Fibroblast of the aortic adventitia (primary cell): Measurements from ENCODE around the gene HAGH. TPM values are rescaled to one million over a fixed set of nuclear protein-coding genes. Genes with fewer than 3 reads are reported as not detected.

Experiments used
- DNase-seq: peaks from one replicate; pipeline ENCODE4 v3.0.0-alpha.2; 2010; ENCODE audit warnings: low read depth
- H3K4me3 ChIP-seq: 2 replicates; pipeline ENCODE4 v1.5.1; 2011; ENCODE audit warnings: low read depth, mild to moderate bottlenecking, control low read depth, low read length, moderate library complexity
- CTCF ChIP-seq: IDR thresholded peaks from 2 replicates; pipeline ENCODE4 v1.5.1; 2011; ENCODE audit warnings: mild to moderate bottlenecking, low read length, control low read depth, inconsistent platforms; ENCODE audit not compliant: insufficient read depth
- total RNA-seq: library from RNA; depleted of rRNA; stranded (reverse); fragments of >200 nt; gene quantifications from 2 replicates; pipeline ENCODE4 v1.2.3, GENCODE V29; 2012; ENCODE audit warnings: low replicate concordance

HAGH gene
- total RNA-seq, 1 donor = 21.9 TPM

DNA sequence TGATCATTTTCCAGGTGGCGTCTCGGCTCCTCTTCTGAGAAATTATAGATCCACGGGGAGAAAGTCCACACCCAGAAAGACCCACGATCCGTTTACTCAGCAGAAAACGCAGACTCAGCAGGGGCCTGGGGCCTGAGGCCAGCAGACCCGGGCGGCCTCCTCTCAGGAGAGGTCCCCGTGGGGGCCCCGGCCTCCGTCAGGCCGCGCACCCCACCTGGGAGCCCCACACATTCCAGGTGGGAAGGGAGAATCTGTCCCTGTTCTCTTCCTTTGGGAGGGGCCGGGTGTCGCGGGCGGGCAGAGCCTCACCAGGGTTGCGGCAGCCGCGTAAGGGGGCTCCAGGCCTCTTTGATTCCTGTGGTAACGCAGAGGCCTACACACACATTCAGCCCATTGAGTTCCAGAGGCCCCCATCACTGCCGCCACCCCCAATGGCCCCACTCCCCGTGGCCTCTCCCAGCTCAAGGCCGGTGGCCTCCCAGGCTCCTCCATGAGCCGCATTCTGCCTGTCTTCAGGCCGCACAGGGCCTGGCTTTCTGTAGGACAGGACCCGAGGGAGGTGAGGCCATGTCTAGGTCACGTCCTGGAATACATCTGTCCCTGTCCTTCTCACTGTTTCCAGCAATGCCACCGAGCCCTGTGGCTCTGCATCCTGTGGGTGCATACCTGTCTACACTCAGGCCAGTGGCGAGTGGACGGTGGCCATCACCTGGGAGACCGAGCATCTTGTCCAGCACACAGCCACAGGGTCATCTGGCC, 31.5 kb downstream of the HAGH start:
- no peak for TF ChIP-seq CTCF
- H3K4me3 ChIP-seq = no peak overlapping the region
- no peak for DNase-seq

DNA sequence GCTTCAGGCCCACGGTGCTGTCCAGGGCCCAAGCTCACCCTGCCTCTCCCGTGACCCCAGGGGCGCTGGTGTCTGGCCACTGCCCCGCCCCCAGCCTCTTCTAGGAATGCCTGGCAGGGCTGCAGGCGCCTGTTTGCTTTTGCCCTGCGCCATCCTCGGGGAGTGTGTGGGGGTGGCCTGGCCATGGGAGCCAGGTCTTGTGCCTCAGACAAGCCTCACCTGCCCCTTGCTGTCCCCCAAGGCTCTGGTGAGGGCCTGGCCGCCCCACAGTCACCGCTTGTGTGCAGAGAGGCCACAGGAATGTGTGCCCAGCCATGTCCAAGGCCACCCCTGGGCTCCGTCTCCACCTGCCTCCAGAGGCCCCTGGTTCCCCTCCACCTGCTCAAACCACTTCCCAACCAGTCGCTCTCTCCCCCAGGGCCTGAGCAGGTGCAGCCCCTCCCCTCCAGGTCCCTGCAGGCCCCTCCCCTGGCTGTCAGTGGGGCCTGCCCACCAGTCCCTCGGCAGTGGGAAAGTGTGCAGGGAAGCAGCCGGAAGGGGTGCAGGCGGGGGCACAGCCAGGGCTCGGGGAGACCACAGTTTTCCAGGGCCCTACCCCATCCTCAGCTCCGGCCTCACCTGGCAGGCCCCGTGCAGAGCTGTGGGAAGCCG, 32.3 kb downstream of the HAGH start:
- TF ChIP-seq CTCF = no peak

DNA sequence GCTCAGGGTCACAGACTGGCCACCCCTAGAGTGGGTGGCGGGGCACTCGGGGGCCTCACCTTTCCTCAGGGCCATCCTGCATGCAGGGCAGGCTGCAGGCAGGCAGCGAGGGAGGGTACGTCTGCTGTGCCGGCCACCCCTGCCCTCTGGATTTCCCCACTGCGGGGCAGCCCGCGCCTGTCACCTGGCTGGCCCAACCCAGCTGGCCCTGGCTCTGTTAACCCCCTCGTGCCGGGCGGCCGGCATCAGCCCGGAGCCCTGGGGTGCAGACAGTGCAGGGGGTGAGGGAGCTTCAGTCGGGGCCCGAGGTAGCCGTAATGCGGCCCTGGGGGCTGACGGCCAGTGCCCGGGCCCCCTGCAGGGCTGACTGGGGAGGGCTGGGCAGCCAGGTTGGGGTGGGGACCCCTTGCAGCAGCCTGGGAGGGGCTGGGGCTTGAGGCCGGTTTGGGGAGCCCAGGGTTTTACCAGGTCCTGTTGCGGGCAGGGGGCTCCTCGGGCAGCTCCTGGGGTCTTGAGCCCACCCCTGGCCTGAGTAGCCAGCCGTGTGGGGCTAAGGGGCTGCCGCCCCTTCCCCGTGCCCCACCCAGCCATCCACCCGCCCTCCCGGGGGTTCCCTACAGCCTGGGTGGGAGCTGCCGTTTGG, 32.9 kb downstream of the HAGH start, which contains the start of gene IGFALS:
TSS of gene IGFALS (minus strand) at position 128 of the 643 bp plus-strand sequence. CDS start at position 75, 53 bp downstream.
- H3K4me3 ChIP-seq = no peak within 1 kb of the TSS
- no peak for TF ChIP-seq CTCF
- DNase-seq = no peak

More for the DNA sequence above, 32.3 kb downstream of the HAGH start:
- no peak overlapping the region for H3K4me3 ChIP-seq
- DNase-seq = no peak

DNA sequence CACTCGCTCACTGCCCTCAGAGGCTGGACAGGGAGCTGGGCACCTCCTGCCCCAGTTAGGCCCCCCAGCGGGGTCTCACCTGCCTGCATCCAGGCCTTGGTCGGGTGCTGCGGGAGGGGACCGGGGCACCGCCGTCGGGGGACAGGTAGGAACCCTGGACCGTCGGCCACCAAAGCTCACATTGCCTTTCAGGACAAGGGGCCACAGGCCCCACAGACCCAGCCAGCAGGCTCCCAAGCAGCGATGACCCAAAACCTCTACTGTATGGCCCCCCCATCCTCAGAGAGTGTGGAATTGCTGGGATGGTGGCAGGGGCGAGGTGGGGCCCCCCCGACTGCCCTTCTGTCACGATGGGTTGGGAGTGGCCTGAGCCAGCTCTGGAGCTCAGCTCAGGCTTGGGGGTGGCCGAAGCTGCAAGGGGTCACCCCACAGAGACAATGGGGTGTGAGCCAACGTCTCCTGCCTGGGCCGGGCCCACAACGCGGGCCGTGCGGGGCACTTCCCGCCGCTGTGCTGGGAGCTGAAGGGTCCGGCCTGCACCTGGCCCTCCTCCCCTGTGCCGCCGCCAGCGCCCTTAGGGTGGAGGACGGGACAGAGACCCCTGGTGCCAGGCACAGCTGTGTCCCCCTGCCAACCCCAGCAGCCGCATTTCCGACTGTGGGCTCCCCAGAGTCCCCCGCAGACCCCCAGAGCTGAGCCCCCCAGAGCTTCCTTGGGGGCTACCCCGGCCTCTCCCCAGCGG, 33.6 kb downstream of the HAGH start:
- TF ChIP-seq CTCF = no peak
- H3K4me3 ChIP-seq = no peak overlapping the region
- DNase-seq = no peak

DNA sequence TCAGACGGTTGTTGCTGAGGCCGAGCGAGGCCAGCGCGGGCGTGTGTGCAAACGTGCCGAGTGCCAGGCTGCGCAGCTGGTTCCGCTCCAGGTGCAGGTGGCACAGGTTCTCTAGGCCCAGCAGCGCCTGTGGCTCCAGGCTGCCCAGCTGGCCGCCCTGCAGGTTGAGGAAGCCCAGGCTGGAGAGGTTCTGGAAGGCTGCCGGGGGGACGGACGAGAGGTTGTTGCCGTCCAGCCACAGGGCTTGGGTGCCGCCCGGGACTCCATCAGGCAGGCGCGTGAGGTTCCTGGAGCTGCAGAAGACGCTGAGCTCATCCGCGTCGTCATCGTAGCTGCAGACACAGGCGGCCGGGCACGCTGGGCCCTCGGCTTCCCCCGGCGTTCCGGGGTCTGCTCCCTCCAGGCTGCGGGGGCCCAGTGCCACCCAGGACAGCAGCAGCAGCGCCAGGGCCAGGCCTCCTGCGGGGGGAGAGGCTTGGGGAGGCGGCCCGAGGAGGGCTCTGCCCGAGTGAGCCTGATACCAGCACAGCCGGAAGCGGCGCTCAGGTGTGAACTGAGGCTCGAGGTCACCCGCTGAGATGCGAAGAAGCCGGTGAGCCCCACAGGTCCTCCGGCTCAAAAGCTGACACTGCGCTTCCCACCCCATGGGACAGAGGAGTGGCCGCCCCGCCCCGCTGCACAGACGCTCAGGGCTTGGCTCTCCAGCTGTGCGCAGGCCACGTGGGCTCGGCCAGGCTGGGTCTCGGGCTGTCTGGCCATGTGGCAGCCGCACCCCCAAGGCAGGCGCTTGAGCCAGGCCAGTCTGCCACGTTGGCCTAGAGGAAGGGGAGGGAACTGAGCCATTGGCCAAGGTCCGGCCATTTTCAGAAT, 34.4 kb downstream of the HAGH start:
- no peak for DNase-seq
- TF ChIP-seq CTCF = no peak
- no peak overlapping the region for H3K4me3 ChIP-seq
